Prostate gland (tissue), 2 donors: ENCODE measurements around the gene SNX4.

Experiments
- CTCF ChIP-seq, 4 experiments: fragments of 200-600 bp in 2 of 4; fragments of 450-650 bp in 2 of 4; sonication (generic) in 2 of 4; IDR thresholded peaks; 1 replicate in 3 of 4; 2 replicates in 1 of 4; pipeline ENCODE4 v1.5.1; 2016 to 2019; ENCODE audit warnings: antibody characterized with exemption in 4 of 4, mild to moderate bottlenecking in 2 of 4, moderate library complexity in 2 of 4
- POLR2A ChIP-seq: fragments of 450-650 bp; IDR thresholded peaks from one replicate; pipeline ENCODE4 v1.6.1; 2016; ENCODE audit warnings: antibody characterized with exemption, mild to moderate bottlenecking

- no peak for TF ChIP-seq CTCF (IDR thresholded peaks at IDR 0.05)
- TF ChIP-seq POLR2A, result no peak
Observed at GRCh38 chr3:125461896-125462295, 58.1 kb downstream of the SNX4 start.
